KMS-11 (cell line): ENCODE measurements around the gene RFTN1.

Source experiments
- H2AFZ ChIP-seq: fragments of 200-600 bp; sonication (generic); 2 replicates; pipeline ENCODE4 v1.6.1; 2016; ENCODE audit warnings: antibody characterized with exemption, mixed run types, low read depth
- H3K27ac ChIP-seq: fragments of 200-600 bp; sonication (generic); 2 replicates; pipeline ENCODE4 v1.6.1; 2016; ENCODE audit warnings: mild to moderate bottlenecking, mixed run types
- H3K27me3 ChIP-seq: fragments of 200-600 bp; sonication (generic); 2 replicates; pipeline ENCODE4 v1.6.1; 2017; ENCODE audit warnings: mild to moderate bottlenecking, low read depth, mixed run types, moderate library complexity; ENCODE audit not compliant: insufficient read depth
- H3K36me3 ChIP-seq: fragments of 200-600 bp; sonication (generic); 2 replicates; pipeline ENCODE4 v1.6.1; 2017; ENCODE audit warnings: mild to moderate bottlenecking, mixed run types; ENCODE audit not compliant: insufficient read depth
- H3K4me1 ChIP-seq: fragments of 200-600 bp; sonication (generic); 2 replicates; pipeline ENCODE4 v1.6.1; 2016; ENCODE audit warnings: mild to moderate bottlenecking, low read depth, mixed run types; ENCODE audit not compliant: poor library complexity, severe bottlenecking
- H3K4me2 ChIP-seq: fragments of 200-600 bp; sonication (generic); 2 replicates; pipeline ENCODE4 v1.7.0; 2016; ENCODE audit warnings: mild to moderate bottlenecking, mixed run types
- H3K4me3 ChIP-seq: fragments of 200-600 bp; sonication (generic); IDR thresholded peaks from 2 replicates; pipeline ENCODE4 v1.6.1; 2017; ENCODE audit warnings: low read depth, low read length, mixed read lengths; ENCODE audit not compliant: insufficient read depth
- H3K79me2 ChIP-seq: fragments of 200-600 bp; sonication (generic); 2 replicates; pipeline ENCODE4 v1.6.1; 2016; ENCODE audit warnings: low read depth, mixed run types; ENCODE audit not compliant: insufficient read depth
- H3K9ac ChIP-seq: fragments of 200-600 bp; sonication (generic); 2 replicates; pipeline ENCODE4 v1.6.1; 2016; ENCODE audit warnings: mild to moderate bottlenecking, mixed run types
- H4K20me1 ChIP-seq: fragments of 200-600 bp; sonication (generic); 2 replicates; pipeline ENCODE4 v1.6.1; 2016; ENCODE audit warnings: mild to moderate bottlenecking, mixed run types; ENCODE audit not compliant: insufficient read depth
- CTCF ChIP-seq: fragments of 200-600 bp; sonication (generic); conservative IDR thresholded peaks from 2 replicates; pipeline ENCODE4 v1.6.1; 2017; ENCODE audit warnings: low read depth, mild to moderate bottlenecking, antibody characterized with exemption, low read length, moderate library complexity, mixed read lengths

RFTN1 gene

GRCh38 chr3:16442730-16443129 is 70.8 kb downstream of the RFTN1 start:
- Histone ChIP-seq H3K4me2 (no peak overlapping the region), H3K27ac (no peak overlapping the region), H3K4me1 (no peaks in the 10 kb centered on the region), H3K79me2 (no peaks in the 10 kb centered on the region), H3K36me3 (no peaks in the 10 kb centered on the region), H4K20me1 (no peaks in the 10 kb centered on the region), H3K4me3 (no peak overlapping the region), H3K9ac (no peak overlapping the region), H3K27me3 (no peaks in the 10 kb centered on the region), H2AFZ (no peak overlapping the region)
- TF ChIP-seq CTCF, result no peak

GRCh38 chr3:16441371-16441875 is 72.1 kb downstream of the RFTN1 start:
- Histone ChIP-seq H3K4me3 (no peak overlapping the region), H3K9ac (no peak overlapping the region), H3K27me3 (no peaks in the 10 kb centered on the region), H4K20me1 (no peaks in the 10 kb centered on the region), H2AFZ (no peak overlapping the region), H3K36me3 (no peaks in the 10 kb centered on the region), H3K79me2 (no peaks in the 10 kb centered on the region), H3K4me2 (no peak overlapping the region), H3K27ac (no peak overlapping the region), H3K4me1 (no peaks in the 10 kb centered on the region)
- TF ChIP-seq CTCF, result no peak

- Histone ChIP-seq H3K4me1 (no peaks in the 10 kb centered on the region), H3K27ac (no peak overlapping the region)
These were observed 73.4 kb downstream of the RFTN1 start for GRCh38 chr3:16439848-16440708.

GRCh38 chr3:16439163-16439847 is 74.2 kb downstream of the RFTN1 start:
- no peak overlapping the region for H3K4me2 ChIP-seq
- no peak for TF ChIP-seq CTCF
- H3K4me3 ChIP-seq, result no peak overlapping the region
- H3K36me3 ChIP-seq, result no peaks in the 10 kb centered on the region
- H3K79me2 ChIP-seq, result no peaks in the 10 kb centered on the region
- no peak overlapping the region for H3K27ac ChIP-seq
- no peak overlapping the region for H2AFZ ChIP-seq
- no peaks in the 10 kb centered on the region for H3K4me1 ChIP-seq
- H3K9ac ChIP-seq, result no peak overlapping the region
- H3K27me3 ChIP-seq, result no peaks in the 10 kb centered on the region
- no peaks in the 10 kb centered on the region for H4K20me1 ChIP-seq

More at GRCh38 chr3:16439848-16440708, 73.4 kb downstream of the RFTN1 start:
- H2AFZ ChIP-seq, result no peak overlapping the region
- no peaks in the 10 kb centered on the region for H3K36me3 ChIP-seq
- H3K79me2 ChIP-seq, result no peaks in the 10 kb centered on the region
- H3K27me3 ChIP-seq, result no peaks in the 10 kb centered on the region
- H3K4me2 ChIP-seq, result no peak overlapping the region
- H4K20me1 ChIP-seq, result no peaks in the 10 kb centered on the region
- no peak overlapping the region for H3K9ac ChIP-seq
- no peak for TF ChIP-seq CTCF
- H3K4me3 ChIP-seq, result no peak overlapping the region
